Stimulated activated naive CD8-positive, alpha-beta T cell treated with anti-CD3 and anti-CD28 coated beads, Interleukin-15, amount 100 ng/mL, for 72 hours (primary cell): ENCODE data around the gene XRCC3.
A peak's percentile ranks its signal among the peaks of the same experiment; 100 is the strongest.

Experiments used
- ATAC-seq: fragments of 150-1000 bp; cut with Tn5 transposase; 2 replicates; pipeline ENCODE4 v1.10.0; 2021; ENCODE audit warnings: mild to moderate bottlenecking, moderate library complexity
- DNase-seq, 2 donors: peaks; one replicate each; pipeline ENCODE4 v3.0.0; 2021 to 2022
- H3K27ac Mint-ChIP-seq, 2 donors: one replicate each; pipeline ENCODE4 v1.8.0; 2022; ENCODE audit warnings: mild to moderate bottlenecking in 2 of 2, mixed read lengths in 2 of 2, moderate library complexity in 2 of 2
- H3K27me3 Mint-ChIP-seq: one replicate; pipeline ENCODE4 v1.8.0; 2022; ENCODE audit warnings: mixed read lengths
- H3K4me1 Mint-ChIP-seq: one replicate; pipeline ENCODE4 v1.8.0; 2022; ENCODE audit warnings: mild to moderate bottlenecking, mixed read lengths
- H3K4me3 Mint-ChIP-seq, 2 donors: one replicate each; pipeline ENCODE4 v1.8.0; 2022; ENCODE audit warnings: mild to moderate bottlenecking in 2 of 2, mixed read lengths in 2 of 2, moderate library complexity in 1 of 2
- H3K9me3 Mint-ChIP-seq, 2 donors: one replicate each; pipeline ENCODE4 v1.8.0; 2022; ENCODE audit warnings: mixed read lengths in 2 of 2

The XRCC3 gene

DNA sequence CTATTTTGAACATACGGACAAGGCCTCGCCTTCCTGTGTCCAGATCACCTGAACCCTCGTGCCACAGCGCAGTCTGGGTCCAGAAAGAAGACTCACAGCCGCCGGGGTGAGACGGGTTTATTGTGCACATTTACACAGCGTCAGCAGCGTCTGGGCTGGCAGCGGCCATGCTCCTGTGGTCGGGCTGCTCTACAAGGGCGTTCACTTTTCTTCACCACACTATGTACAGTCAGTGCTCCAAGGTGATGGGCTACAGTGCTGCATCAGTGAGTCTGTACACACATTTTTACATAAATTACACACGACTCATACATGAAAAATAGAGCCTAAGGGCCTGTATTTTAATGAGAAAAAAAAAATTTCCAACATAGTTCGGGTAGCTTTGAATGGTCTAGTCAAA lies 18.4 kb upstream of the XRCC3 start:
- DNase-seq: no peak
- H3K27ac Mint-ChIP-seq: no peak overlapping the region
- no peaks in the 10 kb centered on the region for H3K4me1 Mint-ChIP-seq
- no peak overlapping the region for H3K4me3 Mint-ChIP-seq
- ATAC-seq: no peak
- H3K9me3 Mint-ChIP-seq: no peaks in the 10 kb centered on the region
- no peaks in the 10 kb centered on the region for H3K27me3 Mint-ChIP-seq

DNA sequence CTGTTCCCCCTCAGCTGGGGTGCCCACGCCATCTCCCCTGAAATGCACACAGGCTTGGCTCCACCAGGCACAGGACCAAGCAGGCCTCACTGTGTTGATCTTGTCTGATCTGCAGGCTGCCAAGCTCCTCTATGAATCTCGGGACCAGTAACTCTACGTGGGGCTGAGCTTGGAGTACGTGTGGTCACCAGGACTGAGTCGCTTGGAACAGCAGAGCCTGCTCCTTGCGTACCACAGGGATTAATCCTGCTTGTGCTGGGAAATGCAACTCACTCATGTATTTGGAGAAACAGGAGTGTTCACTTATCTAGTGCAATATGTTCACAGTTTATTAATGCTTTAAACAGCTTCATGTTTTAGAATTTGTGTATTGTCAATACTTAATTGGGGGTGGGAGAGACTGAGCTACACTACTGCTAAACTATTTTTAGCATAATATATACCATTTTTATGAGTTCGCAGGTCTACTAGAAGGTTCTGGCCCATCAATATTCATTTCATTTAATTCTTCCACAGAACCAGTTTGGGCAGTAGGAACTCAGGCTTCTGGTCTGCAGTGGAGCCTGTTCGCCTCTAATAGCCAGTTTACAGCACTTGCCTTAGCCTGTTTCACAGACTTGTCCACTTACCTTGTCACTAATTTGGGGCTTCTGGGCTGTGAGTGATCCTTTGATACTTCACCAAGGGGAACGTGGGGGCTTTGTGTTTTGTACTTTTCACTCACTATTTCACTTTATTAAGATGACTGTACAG lies 17.8 kb upstream of the XRCC3 start:
- H3K27ac Mint-ChIP-seq: no peak overlapping the region
- H3K27me3 Mint-ChIP-seq: no peaks in the 10 kb centered on the region

DNA sequence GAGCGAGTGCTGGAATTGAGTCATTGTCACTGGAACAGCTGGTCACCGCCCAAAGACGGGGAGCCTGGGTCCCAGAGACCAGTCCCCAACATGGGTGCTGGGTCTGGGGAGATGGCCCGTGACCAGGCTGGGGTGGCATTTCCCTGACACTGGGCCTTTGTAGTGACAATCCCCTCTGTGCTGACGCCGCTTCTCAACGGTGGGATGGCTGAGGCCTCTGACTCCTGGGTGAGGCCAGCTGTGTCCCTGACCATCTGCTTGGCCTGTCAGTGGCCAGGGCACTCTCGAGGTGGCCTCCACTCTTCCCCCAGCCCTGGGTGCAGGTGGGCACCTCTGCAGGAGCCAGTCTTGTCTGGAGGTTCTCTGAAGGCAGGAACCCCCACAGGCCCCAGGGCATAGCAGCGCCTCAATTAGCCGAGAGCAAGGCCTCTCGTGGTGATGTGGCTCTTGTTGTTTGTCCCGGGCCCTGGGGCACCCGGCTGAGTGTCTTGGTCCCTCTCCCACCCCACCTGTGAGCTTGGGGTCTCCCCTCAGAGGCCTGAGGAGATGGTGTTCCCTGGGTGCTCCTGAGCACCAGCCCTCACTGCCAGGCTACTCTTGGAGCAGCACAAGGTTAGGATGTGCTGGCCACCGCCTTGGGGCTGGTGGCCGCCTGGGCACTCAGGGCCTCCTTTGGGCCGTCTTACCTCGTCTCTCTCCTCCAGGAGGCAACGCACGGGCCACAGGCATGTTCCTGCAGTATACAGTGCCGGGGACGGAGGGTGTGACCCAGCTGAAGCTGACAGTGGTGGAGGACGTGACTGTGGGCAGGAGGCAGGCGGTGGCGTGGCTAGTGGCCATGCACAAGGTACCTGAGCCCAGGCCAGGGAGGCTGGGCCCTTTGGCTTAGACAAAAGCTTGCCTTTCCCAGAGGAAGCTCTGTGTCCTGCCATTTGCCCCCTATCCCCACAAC lies 16.9 kb upstream of the XRCC3 start:
- H3K4me3 Mint-ChIP-seq: no peak overlapping the region
- ATAC-seq: peak; percentile 24
- no peak for DNase-seq
- H3K27me3 Mint-ChIP-seq: no peaks in the 10 kb centered on the region
- H3K27ac Mint-ChIP-seq: peak overlapping the region in 1 of 2 donors; percentile 89
- H3K9me3 Mint-ChIP-seq: no peaks in the 10 kb centered on the region
- no peaks in the 10 kb centered on the region for H3K4me1 Mint-ChIP-seq

More for the DNA sequence above, 17.8 kb upstream of the XRCC3 start:
- DNase-seq: no peak
- ATAC-seq: no peak
- Mint-ChIP-seq H3K4me1 (no peaks in the 10 kb centered on the region), H3K4me3 (no peak overlapping the region), H3K9me3 (no peaks in the 10 kb centered on the region)

DNA sequence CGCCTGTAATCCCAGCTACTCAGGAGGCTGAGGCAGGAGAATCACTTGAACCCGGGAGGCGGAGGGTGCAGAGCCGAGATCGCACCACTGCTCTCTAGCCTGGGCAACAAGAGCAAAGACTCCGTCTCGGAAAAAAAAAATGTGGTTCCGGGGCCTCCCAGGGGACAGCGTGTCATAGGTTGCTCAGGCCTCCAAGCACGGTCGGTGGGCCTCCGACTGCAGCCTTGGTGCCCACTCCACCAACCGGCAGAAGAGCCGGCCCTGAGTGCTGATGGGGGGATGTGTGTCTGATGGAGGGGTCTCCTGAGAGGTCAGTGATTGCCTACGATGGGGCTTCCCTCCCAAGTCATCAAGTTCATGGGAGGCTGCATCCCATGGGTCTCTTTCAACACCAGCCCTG lies 16.2 kb upstream of the XRCC3 start:
- H3K4me3 Mint-ChIP-seq: no peak overlapping the region
- no peak for DNase-seq
- no peak for ATAC-seq
- H3K9me3 Mint-ChIP-seq: no peaks in the 10 kb centered on the region
- no peak overlapping the region for H3K27ac Mint-ChIP-seq
- no peaks in the 10 kb centered on the region for H3K27me3 Mint-ChIP-seq
- no peaks in the 10 kb centered on the region for H3K4me1 Mint-ChIP-seq

DNA sequence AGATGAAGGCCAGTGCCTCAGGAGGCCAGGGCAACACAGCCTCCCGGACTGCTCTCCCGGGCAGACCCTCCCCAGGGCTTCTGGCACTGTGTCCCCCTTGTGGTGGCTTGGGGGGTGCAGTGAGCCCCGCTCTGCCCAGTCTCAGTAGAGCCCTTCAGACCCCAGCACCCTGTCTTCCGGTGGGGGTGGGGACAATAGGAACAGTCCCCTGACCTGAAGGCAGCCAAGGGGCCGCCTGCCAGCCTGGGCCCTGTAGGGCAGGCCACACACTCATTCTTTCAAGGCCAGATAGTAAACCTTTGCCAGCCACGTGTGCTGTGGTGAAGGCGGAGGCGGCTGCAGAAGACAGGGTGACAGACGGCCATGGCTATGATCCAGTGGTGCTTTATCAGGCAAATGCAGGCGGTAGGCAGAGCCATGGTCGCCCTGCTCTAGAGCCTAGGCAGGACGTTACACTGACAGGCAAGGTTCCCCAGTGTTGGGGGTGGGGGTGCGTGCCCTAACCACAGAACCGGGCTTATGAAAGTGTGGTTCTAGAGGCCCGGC lies 15.3 kb upstream of the XRCC3 start:
- H3K27me3 Mint-ChIP-seq: no peaks in the 10 kb centered on the region

DNA sequence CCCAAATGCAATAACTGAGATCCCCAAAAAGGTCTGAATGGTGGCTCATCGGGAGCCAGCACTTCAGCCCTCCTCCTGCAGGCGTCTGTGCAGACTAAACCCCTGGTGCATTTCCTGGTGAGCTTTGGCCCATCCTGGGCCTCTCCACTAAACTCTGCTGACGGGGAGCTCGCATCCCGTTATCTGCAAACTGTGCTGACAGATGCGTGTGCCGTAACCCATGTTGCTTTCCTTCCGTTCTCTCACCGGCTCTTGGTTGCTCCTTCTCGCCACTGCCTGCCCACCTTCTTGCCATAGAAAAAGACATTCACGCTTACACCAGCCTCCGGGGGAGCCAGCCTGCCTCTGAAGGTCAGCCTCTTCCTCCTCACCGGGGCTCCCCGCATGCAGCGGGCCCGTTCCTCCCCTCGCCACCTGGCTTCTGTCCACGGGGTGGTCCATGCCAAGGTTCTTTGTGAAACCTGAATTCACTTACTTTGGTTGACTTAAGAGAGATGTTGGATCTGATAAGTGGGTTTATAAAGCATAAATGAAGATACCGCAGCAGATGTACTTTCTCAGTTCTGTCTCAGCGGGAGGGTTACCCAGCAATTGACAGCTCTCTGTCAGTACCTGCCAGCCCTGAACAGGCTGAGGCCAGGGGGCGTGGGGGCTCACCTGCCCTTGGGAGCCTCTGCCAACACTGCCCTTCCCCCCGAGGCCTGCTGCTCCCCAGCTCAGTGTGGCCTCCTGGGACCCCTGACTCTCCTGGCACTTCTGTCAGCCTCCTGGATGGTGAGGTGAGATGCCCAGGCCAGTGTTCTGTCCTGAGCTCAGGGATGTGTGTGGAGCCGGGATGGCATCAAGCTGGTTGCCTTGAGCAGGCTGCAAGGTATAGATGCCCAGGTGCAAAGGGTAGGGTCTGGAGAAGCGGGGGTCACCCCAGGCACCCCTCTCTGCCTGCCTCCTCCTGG lies 14.5 kb upstream of the XRCC3 start:
- no peaks in the 10 kb centered on the region for H3K9me3 Mint-ChIP-seq
- ATAC-seq (peak; percentile 6), DNase-seq (no peak)
- H3K4me3 Mint-ChIP-seq: no peak overlapping the region
- H3K27me3 Mint-ChIP-seq: no peaks in the 10 kb centered on the region
- peak overlapping the region in 1 of 2 donors; percentile 66 for H3K27ac Mint-ChIP-seq
- H3K4me1 Mint-ChIP-seq: no peaks in the 10 kb centered on the region

More for the DNA sequence above, 15.3 kb upstream of the XRCC3 start:
- Mint-ChIP-seq H3K4me3 (no peak overlapping the region), H3K9me3 (no peaks in the 10 kb centered on the region), H3K27ac (no peak overlapping the region), H3K4me1 (no peaks in the 10 kb centered on the region)
- no peak for DNase-seq
- peak; percentile 23 for ATAC-seq

DNA sequence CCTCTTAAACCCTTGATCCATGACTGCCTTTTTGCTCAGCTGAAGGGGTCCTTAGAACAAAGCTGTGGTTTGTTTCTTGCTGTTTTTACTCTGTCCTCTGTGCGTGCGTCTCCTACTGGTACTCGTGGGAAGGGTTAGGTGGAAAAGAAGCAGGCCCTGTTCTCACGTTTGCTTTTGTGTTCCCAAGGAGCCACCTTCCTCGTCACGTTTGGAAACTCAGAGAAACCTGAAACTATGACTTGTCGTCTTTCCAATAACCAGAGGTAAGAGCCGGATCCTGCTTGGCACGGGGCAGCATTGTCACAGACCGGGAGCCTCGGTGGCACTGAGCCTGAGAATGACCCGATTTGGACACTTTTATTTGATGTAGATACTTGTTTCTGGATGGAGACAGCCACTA lies 13.5 kb upstream of the XRCC3 start:
- DNase-seq (no peak), ATAC-seq (no peak)
- Mint-ChIP-seq H3K9me3 (no peaks in the 10 kb centered on the region), H3K4me1 (no peaks in the 10 kb centered on the region), H3K27ac (peak overlapping the region in 1 of 2 donors; percentile 90), H3K4me3 (no peak overlapping the region), H3K27me3 (no peaks in the 10 kb centered on the region)

DNA sequence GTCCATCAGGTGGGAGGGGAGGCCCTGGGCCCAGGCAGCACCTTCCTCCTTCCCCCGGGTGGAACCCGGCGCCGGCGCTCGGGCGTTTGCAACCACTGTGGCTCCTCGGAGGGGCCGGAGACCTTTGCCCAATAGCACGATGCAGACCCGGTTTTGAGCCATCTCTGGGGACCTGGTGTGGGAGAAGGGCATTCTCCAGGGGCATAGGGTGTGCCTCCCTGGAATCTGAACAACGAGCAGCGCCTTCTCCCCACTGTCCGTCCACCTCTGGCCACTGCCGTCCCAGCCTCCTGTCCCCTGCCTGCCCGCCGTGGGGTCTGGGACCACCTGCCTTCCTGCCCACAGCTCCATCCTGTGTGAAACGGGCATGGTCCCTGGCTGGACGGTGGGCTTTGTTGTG lies 12.9 kb upstream of the XRCC3 start:
- Mint-ChIP-seq H3K27ac (peak overlapping the region in 1 of 2 donors; percentile 90), H3K27me3 (no peaks in the 10 kb centered on the region), H3K4me1 (no peaks in the 10 kb centered on the region), H3K9me3 (no peaks in the 10 kb centered on the region), H3K4me3 (no peak overlapping the region)
- ATAC-seq: no peak
- no peak for DNase-seq

DNA sequence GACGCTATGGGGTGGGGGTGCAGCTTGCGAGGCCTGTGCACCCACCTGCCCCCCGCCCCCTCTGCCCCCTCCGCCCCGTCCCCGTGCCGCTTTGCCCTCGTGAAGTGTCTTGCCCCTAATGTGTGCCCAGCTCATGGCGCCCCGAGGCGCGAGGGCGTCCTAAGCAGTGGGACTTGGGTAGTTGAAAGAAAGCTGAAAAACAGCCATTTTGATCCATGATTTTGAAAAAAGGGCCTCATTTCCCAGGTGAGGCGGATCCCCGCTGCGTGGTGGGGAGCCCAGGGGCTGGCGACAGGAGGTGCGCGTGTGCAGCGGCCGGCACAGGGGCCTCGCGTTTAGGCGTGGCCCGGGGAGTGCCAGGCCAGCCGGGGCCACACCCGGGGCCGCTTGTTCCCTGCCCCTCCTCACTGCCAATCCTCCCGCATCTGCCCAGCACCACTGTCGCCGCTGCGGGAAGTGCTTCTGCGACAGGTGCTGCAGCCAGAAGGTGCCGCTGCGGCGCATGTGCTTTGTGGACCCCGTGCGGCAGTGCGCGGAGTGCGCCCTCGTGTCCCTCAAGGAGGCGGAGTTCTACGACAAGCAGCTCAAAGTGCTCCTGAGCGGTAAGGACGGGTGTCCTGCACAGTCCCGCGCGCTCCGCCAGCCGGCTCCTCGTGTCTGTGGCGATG lies 12.2 kb upstream of the XRCC3 start:
- H3K27ac Mint-ChIP-seq: no peak overlapping the region
- H3K27me3 Mint-ChIP-seq: no peaks in the 10 kb centered on the region
- DNase-seq: no peak
- H3K9me3 Mint-ChIP-seq: no peaks in the 10 kb centered on the region
- H3K4me1 Mint-ChIP-seq: no peaks in the 10 kb centered on the region
- H3K4me3 Mint-ChIP-seq: no peak overlapping the region
- ATAC-seq: no peak

DNA sequence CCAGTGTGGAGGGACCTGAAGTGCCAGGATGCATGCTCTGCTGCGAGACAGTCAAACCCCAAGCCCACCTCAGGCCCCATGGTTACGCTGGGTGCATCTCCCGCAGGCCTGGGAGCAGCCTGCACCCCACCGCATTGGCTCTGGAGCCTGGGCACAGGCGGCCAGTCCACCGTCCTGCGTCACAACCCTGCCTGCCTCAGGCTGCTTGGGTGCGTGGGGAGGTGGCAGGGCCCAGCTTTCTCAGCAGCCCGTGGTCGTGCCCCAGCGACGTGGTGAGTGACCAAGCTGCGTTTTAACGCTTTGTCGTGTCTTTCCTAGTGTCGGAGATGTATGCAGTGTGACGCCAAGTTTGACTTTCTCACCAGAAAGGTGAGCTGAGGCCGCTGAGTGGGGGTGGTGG lies 11.2 kb upstream of the XRCC3 start:
- no peaks in the 10 kb centered on the region for H3K9me3 Mint-ChIP-seq
- no peak overlapping the region for H3K4me3 Mint-ChIP-seq
- ATAC-seq: no peak

DNA sequence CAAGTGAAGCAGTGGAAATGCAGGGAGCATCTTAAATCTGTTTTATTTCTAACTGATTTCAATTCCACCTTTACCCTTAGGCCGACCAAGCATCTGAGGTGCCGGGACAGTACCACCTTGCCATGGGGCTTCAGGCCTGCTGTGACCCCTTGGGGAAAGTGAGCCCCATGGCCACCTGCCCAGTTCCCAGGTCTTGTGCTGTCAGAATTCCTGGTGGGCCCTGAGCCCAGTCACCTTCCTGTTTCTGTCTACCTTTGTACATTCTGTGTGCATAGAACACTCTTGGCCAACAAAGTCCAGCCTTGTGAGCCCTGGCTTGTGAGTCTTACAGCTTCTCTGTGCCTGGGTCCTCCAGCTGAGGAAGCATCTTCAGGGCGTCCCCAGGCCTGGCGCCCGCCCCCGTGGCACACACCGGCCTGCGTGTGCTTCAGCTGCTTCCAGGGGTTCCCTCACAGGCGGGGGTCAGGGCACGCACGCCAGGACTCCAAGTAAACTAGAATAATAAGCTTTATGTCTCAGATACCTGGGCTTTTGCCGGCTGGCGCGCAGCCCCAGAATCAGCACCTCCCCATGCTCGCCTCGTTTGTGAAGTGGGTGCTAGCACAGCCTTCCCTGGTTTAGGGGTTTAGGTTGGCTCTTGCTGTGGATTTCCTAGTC lies 10.6 kb upstream of the XRCC3 start:
- no peaks in the 10 kb centered on the region for H3K27me3 Mint-ChIP-seq
- H3K27ac Mint-ChIP-seq: no peak overlapping the region
- H3K9me3 Mint-ChIP-seq: no peaks in the 10 kb centered on the region
- H3K4me1 Mint-ChIP-seq: no peaks in the 10 kb centered on the region
- no peak overlapping the region for H3K4me3 Mint-ChIP-seq
- ATAC-seq: no peak
- DNase-seq: no peak

More for the DNA sequence above, 11.2 kb upstream of the XRCC3 start:
- H3K27ac Mint-ChIP-seq: no peak overlapping the region
- H3K27me3 Mint-ChIP-seq: no peaks in the 10 kb centered on the region
- DNase-seq: no peak
- no peaks in the 10 kb centered on the region for H3K4me1 Mint-ChIP-seq

DNA sequence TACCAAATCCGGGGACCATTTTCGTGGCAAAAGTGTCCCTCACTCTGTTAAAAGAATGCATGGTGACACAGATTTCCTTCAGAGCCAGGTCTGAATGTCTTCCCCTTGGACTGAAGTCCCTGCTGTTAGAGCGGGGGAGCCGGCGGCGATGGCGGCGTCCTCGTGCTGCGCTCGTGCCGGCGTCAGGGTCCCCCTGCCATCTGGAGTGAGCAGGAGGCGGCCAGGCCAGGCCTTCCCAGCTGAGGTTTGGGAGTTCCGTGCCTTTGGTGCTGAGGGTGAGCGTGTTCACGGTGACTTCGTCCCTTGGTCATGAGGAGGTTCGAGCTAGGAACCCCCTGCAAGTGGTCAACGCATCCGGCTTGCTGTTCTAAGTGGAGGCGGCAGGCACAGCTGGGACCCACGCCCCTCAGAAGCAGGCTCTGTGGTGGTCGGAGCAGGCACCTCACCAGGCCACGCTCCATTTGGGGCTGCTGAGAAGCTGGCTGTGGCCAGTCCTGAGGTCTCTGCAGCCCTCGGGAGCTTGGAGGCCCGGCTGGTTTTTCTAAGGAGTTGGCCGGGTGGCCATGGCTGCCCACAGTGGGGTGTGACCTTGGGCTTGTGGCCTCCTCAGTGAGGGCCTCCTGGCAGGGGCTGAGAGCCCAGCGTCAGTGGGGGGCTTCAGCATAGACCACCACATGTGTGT lies 9.9 kb upstream of the XRCC3 start:
- Mint-ChIP-seq H3K4me3 (no peak overlapping the region), H3K4me1 (peaks cover 5% of the 10 kb centered on the region), H3K9me3 (no peaks in the 10 kb centered on the region), H3K27me3 (no peaks in the 10 kb centered on the region), H3K27ac (no peak overlapping the region)
- DNase-seq: no peak
- no peak for ATAC-seq

DNA sequence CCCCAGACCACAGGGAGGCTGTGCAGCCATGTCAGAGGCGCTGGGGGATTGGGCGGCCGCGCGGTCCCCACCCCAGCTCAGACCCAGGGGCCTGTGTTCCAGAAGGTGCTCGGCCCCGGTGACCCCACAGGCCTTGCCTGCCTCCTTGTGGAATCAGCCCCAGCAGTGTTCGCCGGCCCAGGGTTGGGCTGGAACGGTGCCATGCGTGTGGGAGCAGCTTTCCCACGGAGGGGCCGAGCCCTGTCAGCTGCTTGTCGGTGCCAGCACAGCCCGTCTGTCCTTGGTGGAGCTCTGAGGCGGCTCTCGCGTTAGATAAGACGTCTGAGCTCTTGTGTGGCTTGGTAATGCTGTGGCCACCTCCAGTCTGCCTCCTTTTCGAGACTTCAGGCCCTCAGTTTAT lies 8.9 kb upstream of the XRCC3 start:
- Mint-ChIP-seq H3K9me3 (no peaks in the 10 kb centered on the region), H3K27me3 (no peaks in the 10 kb centered on the region), H3K4me1 (peaks cover 15% of the 10 kb centered on the region), H3K27ac (no peak overlapping the region), H3K4me3 (no peak overlapping the region)
- DNase-seq (no peak), ATAC-seq (peak; percentile 26)

DNA sequence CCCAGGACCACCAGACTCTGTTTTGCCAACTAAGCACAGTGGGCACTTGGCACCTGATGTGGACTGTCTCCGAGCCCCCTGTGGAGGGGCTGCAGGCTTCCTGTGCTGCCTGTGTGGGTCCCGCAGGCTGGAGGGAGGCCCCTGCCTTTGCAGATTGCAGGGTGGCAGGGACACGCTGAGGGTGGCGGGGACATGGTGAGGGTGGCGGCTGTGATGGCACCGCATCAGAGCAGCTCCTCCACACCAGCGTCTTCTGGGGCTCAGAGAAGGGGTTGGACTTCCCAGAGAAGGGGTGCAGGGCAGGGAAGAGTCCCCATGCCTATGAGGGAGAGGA lies 8.5 kb upstream of the XRCC3 start:
- DNase-seq (no peak), ATAC-seq (no peak)
- Mint-ChIP-seq H3K4me3 (no peak overlapping the region), H3K27me3 (no peaks in the 10 kb centered on the region), H3K4me1 (peaks cover 19% of the 10 kb centered on the region), H3K9me3 (no peaks in the 10 kb centered on the region), H3K27ac (no peak overlapping the region)
